Body of pancreas (tissue), 4 donors: ENCODE data around the gene AAGAB.

ENCODE experiments used
- CTCF ChIP-seq, 7 experiments: fragments of 450-650 bp in 4 of 7; fragments of 200-600 bp in 3 of 7; sonication (generic) in 3 of 7; IDR thresholded peaks; one replicate each; pipeline ENCODE4 v1.5.1; 2016 to 2019; ENCODE audit warnings: antibody characterized with exemption in 7 of 7
- POLR2A ChIP-seq, 3 donors: fragments of 450-650 bp; IDR thresholded peaks; one replicate each; pipeline ENCODE4 v1.6.1; 2016; ENCODE audit warnings: antibody characterized with exemption in 3 of 3, mild to moderate bottlenecking in 2 of 3

DNA sequence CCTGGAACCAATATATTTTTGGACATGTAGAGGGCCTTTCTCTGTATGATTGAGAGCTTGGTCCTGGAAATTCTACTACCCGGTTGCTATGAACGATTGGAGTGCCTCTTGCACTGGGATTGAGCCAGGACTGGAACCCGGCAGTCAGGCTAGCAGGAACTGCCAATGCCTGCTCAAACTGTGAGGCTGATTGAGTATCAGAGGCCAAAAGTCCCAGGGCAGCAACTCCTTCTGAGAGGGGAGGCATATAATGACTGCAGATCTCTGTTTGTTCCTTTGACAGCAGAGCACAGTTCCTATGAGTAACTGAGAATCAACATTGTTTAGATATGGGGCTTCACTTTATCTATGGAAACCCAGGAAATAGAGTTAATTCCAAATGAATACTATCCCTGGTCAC is 13.0 kb upstream of the AAGAB start:
- TF ChIP-seq CTCF (IDR thresholded peaks at IDR 0.05) (no peak), POLR2A (IDR thresholded peaks at IDR 0.05) (no peak)
